Activated T-helper 1 cell treated with anti-CD3 and anti-CD28 coated beads, Interleukin-12 subunit alpha, Interleukin-12 subunit beta, Interleukin-2, Interleukin-4 antibody, amounts not matched to agents 30 ng/mL and 10 ng/mL and 1 ng/mL, durations not matched to agents 14 hours and 24 hours and 36 hours (primary cell): ENCODE measurements around the gene IFNAR2. TPM values are rescaled to one million over a fixed set of nuclear protein-coding genes. Genes with fewer than 3 reads are reported as not detected.
A peak's percentile ranks its signal among the peaks of the same experiment; 100 is the strongest.

ENCODE experiments used
- DNase-seq: peaks from one replicate; pipeline ENCODE4 v3.0.0; 2021; ENCODE audit warnings: low spot score
- H3K27ac Mint-ChIP-seq: one replicate; pipeline ENCODE4 v1.8.0; 2021; ENCODE audit warnings: mild to moderate bottlenecking, mixed read lengths
- H3K27me3 Mint-ChIP-seq: one replicate; pipeline ENCODE4 v1.8.0; 2022; ENCODE audit warnings: mild to moderate bottlenecking, moderate library complexity, mixed read lengths; ENCODE audit not compliant: insufficient read depth
- H3K36me3 Mint-ChIP-seq: one replicate; pipeline ENCODE4 v1.8.0; 2021; ENCODE audit warnings: low read depth, mixed read lengths
- H3K4me1 Mint-ChIP-seq: one replicate; pipeline ENCODE4 v1.8.0; 2021; ENCODE audit warnings: low read depth, mixed read lengths
- H3K4me3 Mint-ChIP-seq: one replicate; pipeline ENCODE4 v1.8.0; 2021; ENCODE audit warnings: mild to moderate bottlenecking, moderate library complexity, mixed read lengths
- H3K9me3 Mint-ChIP-seq: one replicate; pipeline ENCODE4 v1.8.0; 2021; ENCODE audit warnings: mixed read lengths
- intact Hi-C: fragments of 100-400 bp; cut with micrococcal nuclease; formaldehyde crosslinking; loops from one replicate; pipeline ENCODE4 v1.15.1; 2024
- total RNA-seq: library from RNA; stranded (reverse); gene quantifications from 2 replicates; pipeline ENCODE4 v1.2.3, GENCODE V29; 2022

The IFNAR2 gene
- total RNA-seq, 1 donor from 2014 or later: 33.5 TPM

- H3K9me3 Mint-ChIP-seq: no peaks in the 10 kb centered on the region
- DNase-seq: no peak
- H3K4me1 Mint-ChIP-seq: peaks cover 39% of the 10 kb centered on the region
- peaks cover 17% of the 10 kb centered on the region for H3K27me3 Mint-ChIP-seq
- H3K4me3 Mint-ChIP-seq: peak overlapping the region; percentile 34
- no peak overlapping the region for H3K27ac Mint-ChIP-seq
- peaks cover 14% of the 10 kb centered on the region for H3K36me3 Mint-ChIP-seq
- intact Hi-C loops: no loop called here
Measured at GRCh38 chr21:33228455-33228854, 1.3 kb upstream of the IFNAR2 start.

DNA sequence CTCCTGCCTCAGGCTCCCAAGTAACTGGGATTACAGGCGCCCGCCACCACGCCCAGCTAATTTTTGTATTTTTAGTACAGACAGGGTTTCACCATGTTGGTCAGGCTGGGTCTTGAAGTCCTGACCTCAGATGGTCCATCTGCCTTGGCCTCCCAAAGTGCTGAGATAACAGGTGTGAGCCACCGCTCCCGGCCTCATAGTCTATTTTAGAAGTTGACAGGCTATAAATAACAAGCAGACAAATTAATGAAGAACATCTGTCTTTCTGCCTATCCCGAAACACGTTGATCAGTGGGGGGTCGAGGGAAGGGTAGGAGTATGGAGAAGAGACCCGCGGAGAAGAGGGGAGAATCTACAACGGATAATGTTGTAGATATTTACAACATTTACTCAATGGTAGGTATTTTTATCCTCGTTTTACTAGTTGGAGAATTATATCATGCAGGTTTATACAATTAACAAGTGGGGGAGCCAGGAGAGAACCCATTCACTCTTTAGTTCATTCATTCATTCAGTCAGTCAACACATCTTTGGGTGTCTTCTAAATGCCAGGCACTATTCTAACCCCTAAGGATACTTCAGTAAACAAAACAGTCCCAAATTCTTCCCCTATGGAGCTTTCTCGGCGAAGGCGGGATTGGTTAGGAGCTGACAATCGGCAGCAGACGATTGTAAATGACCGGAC is 497 bp upstream of the IFNAR2 start:
- H3K27me3 Mint-ChIP-seq: peaks cover 11% of the 10 kb centered on the region

DNA sequence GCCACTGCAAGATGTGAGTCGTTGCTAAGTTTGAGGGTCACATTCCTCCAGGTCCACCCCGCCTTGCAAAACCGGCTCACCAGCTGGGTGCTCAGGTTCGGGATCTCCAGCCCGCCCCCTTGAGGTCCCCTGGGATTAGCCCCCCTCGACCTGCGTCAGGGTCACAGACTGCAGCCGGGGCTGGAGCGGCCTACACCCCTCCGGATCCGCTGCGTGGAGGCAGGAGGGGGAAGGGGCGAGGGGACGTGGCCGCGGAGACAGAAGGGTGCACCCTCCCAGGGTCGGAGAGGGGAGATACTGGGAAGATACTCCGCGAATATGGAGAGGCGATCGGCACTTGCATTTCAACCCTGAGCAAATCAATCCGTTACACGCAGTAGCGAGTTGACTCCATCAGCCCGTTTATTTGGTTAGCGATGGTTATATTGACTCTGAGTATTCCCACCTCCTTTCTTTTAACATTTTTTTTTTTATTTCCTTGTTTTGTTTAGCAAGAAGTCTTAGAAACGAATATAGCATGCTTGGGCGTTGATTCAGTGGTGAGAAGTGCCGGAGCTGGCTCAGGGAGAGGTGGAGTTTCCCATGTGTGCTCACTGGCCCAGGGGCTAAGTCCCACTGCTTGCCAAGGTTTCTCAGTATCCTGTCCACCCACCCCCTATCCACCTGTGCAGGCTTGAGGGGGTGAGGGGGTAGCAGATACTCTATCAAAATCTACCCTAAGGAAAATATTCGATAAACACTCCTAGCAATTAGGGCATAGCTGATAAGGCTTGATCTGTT is 997 bp downstream of the IFNAR2 start:
- Mint-ChIP-seq H3K9me3 (no peaks in the 10 kb centered on the region), H3K4me1 (peaks cover 46% of the 10 kb centered on the region), H3K4me3 (peak overlapping the region; percentile 88), H3K36me3 (peaks cover 21% of the 10 kb centered on the region), H3K27me3 (peaks cover 3% of the 10 kb centered on the region), H3K27ac (peak overlapping the region; percentile 87)
- peak; percentile 25 for DNase-seq
- intact Hi-C loops: loop anchor here (1.0 to 5.0 kb wide), 9 partner anchors 8 to 738 kb away; partner anchors contain the start of genes GART, IFNAR1, IL10RB and SON

More for the DNA sequence above, 497 bp upstream of the IFNAR2 start:
- Mint-ChIP-seq H3K9me3 (no peaks in the 10 kb centered on the region), H3K27ac (peak overlapping the region; percentile 85), H3K36me3 (peaks cover 17% of the 10 kb centered on the region), H3K4me1 (peaks cover 42% of the 10 kb centered on the region), H3K4me3 (peak overlapping the region; percentile 82)
- DNase-seq: no peak
- intact Hi-C loops: loop anchor here (1.0 kb wide), 1 partner anchor 151 kb away; no protein-coding TSS in a partner anchor

DNA sequence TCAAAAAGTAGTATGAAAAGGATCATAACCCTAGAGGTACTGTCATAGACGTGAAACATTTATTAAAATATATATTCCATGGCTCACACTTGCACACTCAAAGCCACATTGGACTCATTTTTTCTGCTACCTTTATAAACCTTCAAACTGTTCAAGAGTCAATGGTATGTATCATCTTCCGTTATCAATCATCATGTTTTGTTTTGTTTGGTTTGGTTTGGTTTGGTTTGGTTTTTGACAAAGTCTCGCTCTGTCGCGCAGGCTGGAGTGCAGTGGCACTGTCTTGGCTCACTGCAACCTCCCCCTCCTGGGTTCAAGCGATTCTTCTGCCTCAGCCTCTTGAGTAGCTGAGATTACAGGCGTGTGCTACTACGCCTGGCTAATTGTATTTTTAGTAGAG is 1.8 kb downstream of the IFNAR2 start:
- H3K36me3 Mint-ChIP-seq: peaks cover 21% of the 10 kb centered on the region
- intact Hi-C loops: loop anchor here (1.0 to 5.0 kb wide), 8 partner anchors 13 to 739 kb away; partner anchors contain the start of genes GART, IFNAR1, IL10RB and SON
- H3K9me3 Mint-ChIP-seq: no peaks in the 10 kb centered on the region
- DNase-seq: peak; percentile 21
- peak overlapping the region; percentile 87 for H3K27ac Mint-ChIP-seq
- H3K4me3 Mint-ChIP-seq: peak overlapping the region; percentile 88
- no peaks in the 10 kb centered on the region for H3K27me3 Mint-ChIP-seq
- H3K4me1 Mint-ChIP-seq: peaks cover 46% of the 10 kb centered on the region

- Mint-ChIP-seq H3K27ac (peak overlapping the region; percentile 87), H3K9me3 (no peaks in the 10 kb centered on the region), H3K4me3 (peak overlapping the region; percentile 88), H3K4me1 (peaks cover 54% of the 10 kb centered on the region), H3K27me3 (no peaks in the 10 kb centered on the region), H3K36me3 (peaks cover 27% of the 10 kb centered on the region)
- intact Hi-C loops: loop anchor here (5.0 kb wide), 1 partner anchor 740 kb away; no protein-coding TSS in a partner anchor
- DNase-seq: no peak
Measured at GRCh38 chr21:33232291-33233034, 2.7 kb downstream of the IFNAR2 start.

DNA sequence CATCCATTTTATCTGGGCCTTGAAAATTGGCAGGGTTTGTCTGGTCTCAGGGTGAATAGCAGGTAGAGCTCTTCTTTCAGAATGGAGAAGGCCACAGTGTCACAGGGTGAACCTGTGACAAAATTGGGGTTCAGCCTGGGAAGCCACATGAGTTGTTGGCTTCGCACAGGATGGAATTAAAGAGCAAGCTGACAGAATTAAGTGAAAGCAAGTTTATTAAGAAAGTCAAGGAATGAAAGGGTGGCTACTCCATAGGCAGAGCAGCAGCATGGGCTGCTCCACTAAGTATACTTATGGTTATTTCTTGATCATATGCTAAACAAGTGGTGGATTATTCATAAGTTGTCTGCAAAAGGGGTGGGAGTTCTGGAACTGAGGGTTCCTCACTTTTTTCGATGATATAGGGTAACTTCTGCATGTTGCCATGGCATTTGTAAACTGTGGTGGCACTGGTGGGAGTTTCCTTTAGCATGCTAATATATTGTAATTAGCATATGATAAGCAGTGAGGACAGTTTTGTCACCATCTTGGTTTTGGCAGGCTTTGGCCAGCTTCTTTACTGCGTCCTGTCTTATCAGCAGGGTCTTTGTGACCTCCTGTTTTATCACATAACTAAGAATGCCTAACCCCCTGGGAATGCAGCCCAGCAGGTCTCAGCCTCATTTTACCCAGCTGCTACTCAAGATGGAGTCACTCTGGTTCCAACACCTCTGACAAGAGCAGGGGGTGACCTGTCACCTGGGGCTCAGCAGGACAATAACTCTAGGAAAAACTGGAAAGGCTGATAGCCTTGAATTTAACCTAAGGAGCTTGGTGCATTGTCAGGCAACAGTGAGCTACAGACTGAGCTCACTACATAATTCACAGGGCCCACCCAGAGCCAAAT is 5.1 kb downstream of the IFNAR2 start:
- Mint-ChIP-seq H3K27me3 (no peaks in the 10 kb centered on the region), H3K9me3 (no peaks in the 10 kb centered on the region), H3K27ac (no peak overlapping the region), H3K4me1 (peaks cover 66% of the 10 kb centered on the region), H3K4me3 (no peak overlapping the region), H3K36me3 (peaks cover 35% of the 10 kb centered on the region)
- no peak for DNase-seq
- intact Hi-C loops: loop anchor here (5.0 kb wide), 1 partner anchor 743 kb away; no protein-coding TSS in a partner anchor

GRCh38 chr21:33236013-33236686 is 6.4 kb downstream of the IFNAR2 start:
- H3K27me3 Mint-ChIP-seq: no peaks in the 10 kb centered on the region
- peaks cover 72% of the 10 kb centered on the region for H3K4me1 Mint-ChIP-seq
- peak overlapping the region; percentile 38 for H3K4me3 Mint-ChIP-seq
- no peaks in the 10 kb centered on the region for H3K9me3 Mint-ChIP-seq
- peak overlapping the region; percentile 77 for H3K27ac Mint-ChIP-seq
- peaks cover 37% of the 10 kb centered on the region for H3K36me3 Mint-ChIP-seq
- intact Hi-C loops: no loop called here
- no peak for DNase-seq

DNA sequence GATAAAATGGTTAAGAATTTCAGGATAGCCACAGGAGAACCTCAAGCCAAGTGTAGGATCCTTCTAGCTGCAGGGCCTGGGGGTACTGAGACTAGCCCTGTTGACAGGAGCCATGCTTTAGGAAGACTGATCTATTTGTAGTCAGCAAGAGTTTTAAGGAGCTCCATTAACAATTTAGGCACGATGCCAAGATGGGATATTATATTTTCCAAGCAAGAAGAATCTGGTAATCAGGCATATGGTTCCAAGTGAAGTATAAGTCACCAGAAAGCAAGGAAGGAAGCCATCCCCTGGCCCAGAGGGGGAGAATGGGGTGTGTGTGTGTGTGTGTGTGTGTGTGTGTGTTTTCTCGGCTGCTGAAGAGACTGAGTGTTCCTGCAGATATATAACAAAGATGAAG is 7.0 kb downstream of the IFNAR2 start:
- Mint-ChIP-seq H3K4me3 (peak overlapping the region; percentile 37), H3K27me3 (no peaks in the 10 kb centered on the region), H3K4me1 (peaks cover 73% of the 10 kb centered on the region), H3K27ac (peak overlapping the region; percentile 77), H3K36me3 (peaks cover 36% of the 10 kb centered on the region), H3K9me3 (no peaks in the 10 kb centered on the region)
- intact Hi-C loops: no loop called here
- no peak for DNase-seq

- Mint-ChIP-seq H3K27me3 (no peaks in the 10 kb centered on the region), H3K36me3 (peaks cover 39% of the 10 kb centered on the region), H3K27ac (peak overlapping the region; percentile 75), H3K9me3 (no peaks in the 10 kb centered on the region), H3K4me1 (peaks cover 72% of the 10 kb centered on the region), H3K4me3 (peak overlapping the region; percentile 2)
- intact Hi-C loops: no loop called here
- no peak for DNase-seq
Measured at GRCh38 chr21:33237486-33237885, 7.7 kb downstream of the IFNAR2 start.

- Mint-ChIP-seq H3K4me1 (peaks cover 65% of the 10 kb centered on the region), H3K9me3 (no peaks in the 10 kb centered on the region), H3K27me3 (no peaks in the 10 kb centered on the region), H3K27ac (peak overlapping the region; percentile 91), H3K36me3 (peaks cover 33% of the 10 kb centered on the region), H3K4me3 (peak overlapping the region; percentile 51)
- no peak for DNase-seq
- intact Hi-C loops: loop anchor here (1.0 to 2.0 kb wide), 5 partner anchors 8 to 145 kb away; partner anchors contain the start of gene IFNAR1
Measured at GRCh38 chr21:33238146-33238545, 8.4 kb downstream of the IFNAR2 start.

DNA sequence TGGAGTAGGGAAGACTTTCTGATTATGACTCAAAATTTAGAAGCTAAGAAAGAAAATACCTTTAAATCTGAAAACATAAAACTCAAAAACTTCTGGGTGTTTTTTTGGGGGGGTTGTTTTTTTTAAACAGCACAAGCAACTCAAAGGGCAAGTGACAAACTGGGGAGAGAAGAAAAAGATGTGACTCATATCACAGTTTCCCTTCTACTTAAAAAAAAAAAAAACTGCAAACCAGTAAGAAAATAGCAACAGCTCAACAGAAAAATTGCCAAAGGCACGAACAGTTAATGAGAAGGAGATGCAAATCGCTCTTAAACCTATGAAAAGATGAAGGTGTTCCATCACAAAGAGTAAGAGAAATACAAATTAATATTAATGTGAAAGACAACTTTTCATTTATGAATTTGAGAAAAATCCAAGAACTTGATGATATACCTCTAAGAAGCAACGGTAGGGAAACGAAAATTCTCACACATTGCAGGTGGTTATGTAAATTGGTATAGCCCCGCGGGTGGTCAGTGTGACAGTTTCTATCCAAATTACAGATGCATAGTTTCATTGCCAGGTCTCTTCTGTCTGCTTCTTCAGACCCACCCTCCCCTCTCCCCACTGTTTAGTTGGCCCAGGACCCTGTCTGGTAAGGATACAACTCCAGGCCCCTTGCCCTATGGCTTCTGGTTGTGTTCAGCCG is 9.0 kb downstream of the IFNAR2 start:
- Mint-ChIP-seq H3K4me1 (peaks cover 66% of the 10 kb centered on the region), H3K36me3 (peaks cover 37% of the 10 kb centered on the region), H3K27ac (peak overlapping the region; percentile 91), H3K4me3 (peak overlapping the region; percentile 51), H3K27me3 (no peaks in the 10 kb centered on the region), H3K9me3 (no peaks in the 10 kb centered on the region)
- no peak for DNase-seq
- intact Hi-C loops: loop anchor here (1.0 to 2.0 kb wide), 5 partner anchors 8 to 144 kb away; partner anchors contain the start of gene IFNAR1
